Dedifferentiated amniotic fluid mesenchymal stem cell (primary cell): Measurements from ENCODE around the gene EHHADH.
"Not testable (repeated sequence)": the region's sequence is repeated elsewhere in the genome, so short reads cannot be mapped to it uniquely, and the experiment has no call there.

Experiments used
- DNase-seq: peaks from one replicate; pipeline ENCODE4 v3.0.0-alpha.2; 2016; ENCODE audit errors: extremely low spot score

Gene EHHADH

GRCh38 chr3:185253645-185254410, at the start of gene EHHADH:
TSS of gene EHHADH (minus strand) at chr3:185254049. CDS start at chr3:185254022, 27 bp downstream.
- DNase-seq, result peak; percentile 27

- not testable (repeated sequence) for DNase-seq
Observed at GRCh38 chr3:185299918-185300426, 46.1 kb upstream of the EHHADH start.

DNA sequence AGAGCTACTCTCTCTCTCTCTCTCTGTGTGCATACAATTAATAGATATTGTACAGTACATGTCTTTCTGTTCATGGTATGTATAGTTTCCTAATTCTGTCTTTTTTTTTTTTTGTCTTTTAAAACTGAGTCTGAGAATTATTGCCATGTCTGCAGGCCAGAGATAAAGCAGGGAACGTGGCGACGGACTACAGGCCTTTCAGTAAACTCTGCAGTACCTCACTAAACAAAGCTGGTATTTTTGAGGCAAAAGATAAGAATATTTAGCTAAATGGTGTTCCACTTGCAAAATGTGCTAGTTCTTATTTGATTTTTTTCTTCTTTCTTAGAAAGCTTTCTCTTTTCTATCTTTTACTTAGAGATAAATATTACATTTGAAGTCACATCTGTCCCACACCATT, 44.0 kb upstream of the EHHADH start:
- DNase-seq, result no peak

- DNase-seq, result no peak
Observed at GRCh38 chr3:185292238-185292637, 38.4 kb upstream of the EHHADH start.

- DNase-seq, result no peak
Observed at GRCh38 chr3:185290266-185290665, 36.4 kb upstream of the EHHADH start.

DNA sequence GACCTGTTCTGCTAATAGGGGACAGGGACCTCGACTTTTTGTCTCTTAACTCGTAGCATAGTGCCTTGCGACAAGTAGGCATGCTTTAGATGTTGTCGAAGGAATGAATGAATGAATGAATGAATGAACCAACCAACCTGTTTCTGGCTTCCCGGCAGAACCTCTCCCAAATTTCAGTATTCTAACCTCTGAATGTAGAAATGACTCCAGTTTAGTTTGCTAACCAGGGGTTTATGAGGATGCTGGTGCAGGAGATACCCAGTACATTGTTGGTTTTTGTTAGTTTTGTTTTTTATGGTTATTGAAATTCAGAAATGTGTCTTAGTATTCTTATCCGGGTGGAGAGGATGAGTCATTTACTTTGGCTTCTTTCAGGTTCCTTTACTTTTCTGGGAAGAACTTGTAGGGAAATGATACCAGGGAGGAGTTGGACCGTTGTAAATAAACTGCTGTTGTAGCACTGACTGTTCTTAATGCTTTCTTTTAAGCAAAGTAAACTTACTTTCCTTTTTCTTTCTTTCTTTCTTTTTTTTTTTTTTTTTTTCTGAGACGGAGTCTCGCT, 29.6 kb upstream of the EHHADH start:
- DNase-seq, result no peak

DNA sequence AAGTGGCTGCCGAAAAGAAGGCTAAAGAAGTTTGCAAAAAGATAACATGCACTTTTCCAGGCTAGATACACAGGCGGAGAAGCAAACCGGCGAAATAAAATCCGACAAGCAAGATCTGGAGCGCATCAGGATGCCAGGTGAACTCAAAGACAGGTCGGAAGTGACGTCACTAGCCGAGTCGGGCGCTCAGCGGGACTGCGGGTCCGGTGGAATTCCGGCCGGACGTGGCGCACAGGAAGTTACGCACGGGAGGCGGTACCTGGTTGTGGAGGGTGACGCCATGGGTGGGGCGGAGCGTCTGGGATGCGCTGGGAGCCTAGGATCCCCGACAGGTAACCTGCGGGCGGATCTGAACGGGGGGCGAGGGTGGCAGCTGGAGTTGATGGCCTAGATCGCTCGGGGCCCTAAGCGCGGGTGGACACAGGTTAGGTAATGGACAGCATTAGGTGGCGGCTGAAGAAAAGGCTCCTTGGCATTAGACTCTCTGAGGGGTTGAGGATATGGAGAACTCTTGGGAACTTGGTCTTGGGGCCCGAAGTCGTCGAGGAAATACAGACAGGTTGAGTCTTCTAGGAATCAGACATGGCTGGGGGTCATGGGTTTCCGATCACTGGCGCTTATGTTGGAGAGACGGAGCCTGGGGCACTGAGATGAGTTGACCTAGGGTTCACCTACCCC, 29.0 kb upstream of the EHHADH start:
- peak; percentile 95 for DNase-seq

DNA sequence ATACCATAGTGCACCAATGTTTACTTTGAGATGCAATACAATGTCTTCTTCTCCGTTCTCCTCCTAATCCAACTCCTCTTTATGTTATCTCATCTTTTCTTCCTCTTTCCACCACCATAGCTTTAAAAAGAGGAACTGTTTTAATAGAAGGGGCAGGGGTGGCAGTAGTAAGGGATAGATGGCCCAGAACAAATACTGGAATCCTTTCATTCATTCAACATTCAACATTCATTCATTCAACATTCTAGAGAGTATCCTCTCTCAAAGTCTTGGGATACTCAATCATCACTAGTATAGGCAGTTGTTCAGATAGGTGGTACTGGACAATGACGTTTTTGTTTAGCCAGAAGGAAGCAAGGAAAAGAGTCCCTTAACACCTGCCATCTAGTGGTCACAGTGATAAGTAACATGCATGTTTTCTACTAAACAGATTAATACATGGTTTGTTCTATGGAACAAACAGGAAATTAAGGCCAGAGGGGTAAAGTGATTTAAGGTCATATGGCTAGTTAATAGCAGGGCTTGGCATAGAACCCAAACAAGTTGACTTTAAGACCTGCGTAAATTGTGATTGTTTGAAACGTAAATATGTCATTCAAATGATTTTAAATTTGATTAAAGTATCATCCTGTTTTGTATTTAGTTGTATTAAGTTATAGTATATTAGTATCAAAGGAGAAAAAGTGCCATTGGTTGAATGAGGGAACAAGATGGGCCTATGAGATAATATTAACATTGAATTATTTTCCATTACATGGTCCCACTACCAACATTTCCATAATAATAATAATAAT, 26.9 kb upstream of the EHHADH start:
- DNase-seq, result peak; percentile 54

DNA sequence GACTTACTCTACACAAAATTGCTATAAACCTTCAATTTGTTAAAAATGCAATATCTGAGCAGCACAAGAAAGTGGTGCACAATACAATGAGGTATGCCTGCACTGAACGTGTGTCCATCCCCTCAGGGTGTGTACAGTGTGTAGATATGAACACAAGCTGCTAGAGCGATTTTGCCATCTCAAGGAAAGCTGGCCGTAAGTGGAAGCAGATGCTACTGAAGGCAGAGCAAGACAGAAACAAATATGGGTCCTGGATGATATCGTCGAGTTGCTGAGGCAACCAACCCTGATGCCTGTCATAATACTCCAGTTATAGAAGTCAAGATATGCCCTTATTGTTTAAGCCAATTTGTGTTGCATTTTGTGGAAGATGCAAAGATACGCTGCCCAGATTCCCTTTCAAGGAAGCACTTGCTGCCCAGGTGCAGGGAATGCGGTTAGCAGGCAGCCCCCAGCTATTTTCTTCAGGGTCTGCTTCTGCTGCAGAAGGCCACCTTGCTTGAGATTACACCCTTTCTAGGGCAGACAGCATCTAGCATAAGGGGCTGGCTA, 25.8 kb upstream of the EHHADH start:
- no peak for DNase-seq

GRCh38 chr3:185276415-185276814, 22.6 kb upstream of the EHHADH start:
- no peak for DNase-seq

DNA sequence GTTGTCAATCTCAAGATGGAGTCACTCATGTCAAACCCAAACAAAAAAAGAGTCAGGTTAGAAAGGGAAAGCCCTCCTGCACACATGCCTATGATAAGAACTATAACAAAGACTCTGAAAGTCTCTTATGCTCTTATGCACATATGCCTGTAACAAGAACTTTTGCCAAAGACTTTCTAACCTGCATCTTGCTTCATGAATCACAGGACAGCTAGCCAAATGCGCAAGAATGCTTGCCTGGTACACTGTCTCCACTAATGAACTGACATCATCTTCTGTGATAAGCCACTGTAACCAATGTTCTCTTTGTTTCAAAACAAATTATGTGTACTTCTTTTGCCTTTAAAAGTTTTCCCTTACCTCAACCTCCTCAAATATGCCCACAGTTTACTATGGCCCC, 18.2 kb upstream of the EHHADH start:
- DNase-seq, result no peak

DNA sequence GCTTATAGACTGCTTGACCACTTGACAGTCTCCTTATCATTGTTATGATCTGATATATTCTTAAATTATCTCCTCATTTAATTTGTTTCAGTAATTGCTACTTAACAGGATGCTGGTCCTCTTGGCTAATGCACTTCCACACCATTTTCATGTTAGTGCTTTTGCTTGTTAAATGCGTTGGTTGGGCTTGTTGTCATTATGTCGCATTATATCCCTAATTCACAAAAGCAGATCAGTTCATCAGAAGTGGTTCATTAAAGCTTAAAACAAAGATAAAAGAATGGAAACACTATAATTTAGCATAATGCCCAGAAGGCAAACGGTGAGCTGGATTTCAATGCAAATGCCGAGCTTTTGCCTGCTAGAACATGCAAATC, 17.1 kb upstream of the EHHADH start:
- no peak for DNase-seq

DNA sequence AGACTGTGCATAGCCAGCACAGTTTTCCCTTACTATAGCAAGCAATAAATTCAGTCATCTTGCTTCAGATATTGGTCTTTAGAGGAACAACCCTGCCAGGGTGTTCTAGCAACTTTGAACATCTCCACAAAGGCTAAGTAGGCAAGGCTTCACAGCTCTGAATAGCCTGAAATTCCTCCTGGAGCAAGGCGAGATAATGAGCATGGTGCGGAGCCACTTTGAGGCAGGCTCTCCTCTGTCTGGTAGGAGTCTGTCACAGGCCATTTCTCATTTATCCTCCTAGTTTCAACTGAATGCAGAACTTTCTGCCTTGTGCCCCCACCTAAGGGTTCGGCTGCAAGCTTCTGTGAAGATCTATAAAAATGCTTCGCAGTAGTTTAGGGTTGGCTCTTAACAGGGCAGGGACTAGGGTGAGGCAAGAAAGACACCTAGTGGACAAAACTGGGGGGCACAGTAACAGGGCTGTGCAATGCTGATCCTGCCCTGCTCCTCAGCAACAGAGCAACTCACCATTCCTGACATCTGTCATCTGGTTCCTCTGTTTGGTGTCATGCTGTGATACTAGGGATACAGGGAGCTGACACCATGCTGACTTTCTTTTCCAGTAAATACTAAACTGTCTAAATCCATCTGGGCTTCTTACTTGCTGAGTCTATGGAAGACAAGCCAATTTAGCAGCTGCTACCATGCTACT, 16.6 kb upstream of the EHHADH start:
- no peak for DNase-seq

DNA sequence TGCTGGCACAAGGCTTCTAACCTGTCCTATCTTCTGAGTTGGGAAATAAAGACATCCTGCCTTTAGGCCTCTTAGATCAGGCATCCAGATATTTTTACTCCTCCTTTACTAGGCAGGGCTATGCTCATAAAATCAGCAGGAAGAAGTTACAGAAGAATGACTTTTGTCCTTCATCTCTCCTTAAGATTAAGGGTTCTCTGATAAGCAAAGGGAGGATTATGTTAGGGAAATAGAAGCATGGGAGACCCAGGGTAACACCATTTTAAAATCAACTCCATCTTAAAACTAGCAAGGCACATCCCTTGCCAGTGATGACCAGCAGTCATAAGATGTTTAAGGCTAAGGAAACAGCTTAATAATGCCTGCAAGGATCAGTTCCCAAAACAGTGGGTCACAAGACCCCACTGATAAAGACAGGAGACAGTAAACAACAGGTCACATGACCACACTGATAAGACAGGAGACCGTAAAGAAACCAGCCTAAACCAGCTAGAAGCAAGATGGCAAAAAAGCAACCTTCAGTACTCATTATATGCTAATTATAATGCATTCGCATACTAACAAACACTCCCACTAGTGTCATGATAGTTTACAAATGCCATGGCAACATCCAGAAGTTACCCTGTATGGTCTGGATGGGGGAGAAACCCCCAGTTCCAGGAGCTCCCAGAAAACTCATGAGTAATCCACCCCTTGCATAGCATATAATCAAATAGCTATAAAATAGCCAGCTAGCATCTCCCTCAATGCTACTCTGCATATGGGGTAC, 14.5 kb upstream of the EHHADH start:
- no peak for DNase-seq

- DNase-seq, result no peak
Observed at GRCh38 chr3:185267193-185267592, 13.3 kb upstream of the EHHADH start.

DNA sequence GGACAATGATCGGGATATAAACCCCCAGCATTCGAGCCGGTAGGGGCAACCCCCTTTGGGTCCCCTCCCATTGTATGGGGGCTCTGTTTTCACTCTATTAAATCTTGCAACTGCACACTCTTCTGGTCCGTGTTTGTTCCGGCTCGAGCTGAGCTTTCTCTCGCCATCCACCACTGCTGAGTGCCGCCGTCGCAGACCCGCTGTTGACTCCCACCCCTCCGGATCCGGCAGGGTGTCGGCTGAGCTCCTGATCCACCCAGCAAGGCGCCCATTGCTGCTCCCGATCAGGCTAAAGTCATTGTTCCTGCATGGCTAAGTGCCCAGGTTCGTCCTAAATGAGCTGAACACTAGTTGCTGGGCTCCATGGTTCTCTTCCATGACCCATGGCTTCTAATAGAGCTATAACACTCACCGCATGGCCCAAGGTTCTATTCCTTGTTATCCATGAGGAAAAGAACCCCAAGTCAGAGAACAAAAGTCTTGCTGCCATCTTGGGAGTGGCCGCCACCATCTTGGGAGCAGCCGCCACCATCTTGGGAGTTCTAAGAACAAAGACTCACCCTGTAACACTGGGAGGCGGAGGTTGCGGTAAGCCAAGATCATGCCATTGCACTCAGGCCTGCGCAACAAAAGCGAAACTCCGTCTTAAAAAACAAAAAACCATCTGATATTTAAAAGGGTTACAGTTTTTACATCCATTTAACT, 11.2 kb upstream of the EHHADH start:
- DNase-seq, result no peak

GRCh38 chr3:185263423-185263822, 9.6 kb upstream of the EHHADH start:
- no peak for DNase-seq

DNA sequence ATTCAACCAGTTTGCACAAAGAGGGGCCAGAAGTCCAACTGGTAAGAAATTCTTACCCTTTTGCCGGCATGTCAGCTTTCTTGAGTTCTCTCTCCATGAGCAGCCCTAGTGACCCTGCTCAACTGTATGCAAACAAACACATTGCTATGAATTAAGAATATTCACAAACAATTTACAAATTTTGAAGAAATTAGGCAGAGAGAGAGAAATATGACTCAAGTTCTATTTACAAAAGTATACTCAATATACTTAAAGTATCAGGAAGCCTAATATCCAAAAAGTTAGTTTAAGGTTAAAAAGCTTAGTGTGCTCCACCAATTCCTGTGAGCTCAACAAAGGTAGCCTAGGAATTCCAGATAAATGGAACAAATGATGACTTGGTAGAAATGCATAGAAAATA, 3.5 kb upstream of the EHHADH start:
- DNase-seq, result no peak

GRCh38 chr3:185254799-185255198, 950 bp upstream of the EHHADH start:
- DNase-seq, result no peak

GRCh38 chr3:185253133-185253532, 716 bp downstream of the EHHADH start:
- DNase-seq, result not testable (repeated sequence)
